Stimulated activated CD4-positive, alpha-beta T cell treated with anti-CD3 and anti-CD28 coated beads, Interleukin-4, amount 100 ng/mL, for 1 hour (primary cell): ENCODE data around the gene GNAI2.
"Not testable (repeated sequence)": the region's sequence is repeated elsewhere in the genome, so short reads cannot be mapped to it uniquely, and the experiment has no call there.

Source experiments
- DNase-seq: peaks from one replicate; pipeline ENCODE4 v3.0.0-alpha.2; 2020

Gene GNAI2

DNA sequence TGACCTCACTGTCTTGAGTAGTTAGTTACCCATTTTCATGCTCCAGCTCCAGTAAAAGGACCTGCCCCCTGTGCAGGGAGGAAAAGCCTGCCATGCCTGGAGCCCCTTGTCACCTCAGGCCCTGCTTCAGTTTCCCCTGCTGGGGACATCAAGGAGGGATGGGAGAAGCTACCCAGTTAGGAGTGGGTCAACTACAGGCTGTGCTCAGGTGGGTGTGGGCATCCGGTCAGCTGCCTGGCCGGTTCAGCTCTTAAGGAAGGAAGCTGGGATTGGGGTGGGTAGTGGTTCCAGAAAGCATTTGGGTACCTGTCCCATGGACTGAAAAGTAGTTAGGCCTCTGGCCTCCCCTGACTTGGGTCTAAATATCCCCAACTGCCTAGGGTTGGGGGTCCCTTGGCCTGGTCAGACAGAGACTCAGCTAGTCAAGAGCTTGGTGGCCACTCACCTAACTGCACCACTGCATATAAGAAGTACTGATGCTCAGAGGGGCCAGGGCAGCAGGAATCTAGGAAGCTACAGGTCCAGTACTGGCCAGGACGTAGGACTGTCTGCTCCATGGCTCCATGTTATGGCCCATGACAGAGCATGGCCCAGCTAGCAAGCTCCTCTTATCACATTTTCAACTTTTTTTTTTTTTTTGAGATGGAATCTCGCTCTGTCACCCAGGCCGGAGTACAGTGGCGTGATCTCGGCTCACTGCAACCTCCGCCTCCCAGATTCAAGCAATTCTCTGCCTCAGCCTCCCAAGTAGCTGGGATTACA, 43.4 kb downstream of the GNAI2 start:
- DNase-seq, result no peak

DNA sequence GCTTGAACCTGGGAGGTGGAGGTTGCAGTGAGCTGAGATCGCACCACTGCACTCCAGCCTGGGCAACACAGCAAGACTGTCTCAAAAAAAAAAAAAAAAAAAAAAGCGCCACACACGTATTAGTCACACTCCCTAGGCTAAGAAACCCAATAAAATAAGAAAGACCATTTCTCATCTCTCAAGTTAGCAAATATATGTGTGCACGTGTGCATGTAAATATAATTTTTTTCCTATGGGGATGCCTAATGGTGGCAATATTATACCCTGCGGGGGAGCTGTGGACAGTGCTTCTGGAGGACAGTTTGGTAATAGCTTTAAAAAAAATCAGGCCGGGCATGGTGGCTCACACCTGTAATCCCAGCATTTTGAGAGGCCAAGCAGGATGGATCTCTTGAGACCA, 48.1 kb downstream of the GNAI2 start:
- not testable (repeated sequence) for DNase-seq

DNA sequence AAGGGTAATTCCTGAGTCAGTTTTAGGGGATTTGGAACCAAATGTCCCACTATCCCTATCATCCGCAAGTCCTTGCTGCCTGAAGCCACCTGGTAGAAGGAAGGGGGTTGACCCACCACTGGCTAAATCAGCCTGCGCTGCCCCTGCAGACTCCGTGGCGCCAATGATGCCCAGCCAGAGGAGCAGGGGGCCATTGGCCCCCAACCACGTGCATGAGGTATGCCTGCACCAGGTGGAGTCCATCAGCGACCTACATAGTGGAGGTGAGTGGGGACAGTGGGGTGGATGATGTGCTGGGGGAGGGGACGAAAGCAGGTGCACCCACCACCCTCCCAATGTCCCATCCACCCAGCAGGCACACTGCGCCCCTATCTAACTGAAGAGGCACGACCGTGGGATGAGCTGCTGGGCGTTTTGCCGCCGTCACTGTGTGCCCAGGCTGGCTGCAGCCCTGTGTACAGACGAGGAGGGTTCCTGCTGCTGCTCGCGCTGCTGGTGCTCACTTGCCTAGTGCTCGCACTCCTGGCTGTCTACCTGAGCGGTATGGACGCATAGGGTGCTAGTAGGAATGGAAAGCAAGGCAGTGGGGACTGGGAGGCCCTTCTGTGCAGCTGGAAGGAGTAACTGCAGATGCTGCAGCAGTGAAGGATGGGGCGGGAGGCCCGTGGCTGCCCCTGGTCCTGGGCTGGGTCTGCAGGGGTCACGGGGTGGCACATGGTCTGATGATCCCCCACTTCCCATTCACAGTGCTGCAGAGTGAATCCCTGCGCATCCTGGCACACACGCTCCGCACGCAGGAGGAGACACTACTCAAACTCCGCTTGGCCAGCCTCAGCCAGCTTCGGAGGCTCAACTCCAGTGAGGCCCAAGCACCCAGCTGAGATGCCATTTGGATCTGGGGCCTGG, 50.6 kb downstream of the GNAI2 start:
- DNase-seq, result no peak

DNA sequence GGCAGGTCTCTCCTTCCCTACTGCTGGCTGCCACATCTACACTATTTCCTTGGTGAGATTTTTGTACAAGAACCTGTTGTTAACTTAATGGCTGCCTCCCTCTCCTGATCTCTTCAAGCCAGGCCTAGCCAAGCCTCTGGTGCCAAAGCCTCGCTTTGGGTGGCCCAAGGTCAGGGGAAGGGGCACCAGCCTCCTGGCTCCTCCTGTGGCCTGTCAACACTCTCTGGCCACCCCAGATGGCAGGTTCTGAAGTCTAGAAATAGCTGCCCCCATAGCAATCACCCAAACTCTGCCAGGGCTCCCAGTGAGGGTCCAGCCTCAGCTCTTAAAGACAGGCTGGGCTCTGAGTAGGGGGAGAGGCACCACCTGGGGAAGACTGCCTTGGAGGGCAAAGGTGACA, 51.3 kb downstream of the GNAI2 start:
- DNase-seq, result no peak

DNA sequence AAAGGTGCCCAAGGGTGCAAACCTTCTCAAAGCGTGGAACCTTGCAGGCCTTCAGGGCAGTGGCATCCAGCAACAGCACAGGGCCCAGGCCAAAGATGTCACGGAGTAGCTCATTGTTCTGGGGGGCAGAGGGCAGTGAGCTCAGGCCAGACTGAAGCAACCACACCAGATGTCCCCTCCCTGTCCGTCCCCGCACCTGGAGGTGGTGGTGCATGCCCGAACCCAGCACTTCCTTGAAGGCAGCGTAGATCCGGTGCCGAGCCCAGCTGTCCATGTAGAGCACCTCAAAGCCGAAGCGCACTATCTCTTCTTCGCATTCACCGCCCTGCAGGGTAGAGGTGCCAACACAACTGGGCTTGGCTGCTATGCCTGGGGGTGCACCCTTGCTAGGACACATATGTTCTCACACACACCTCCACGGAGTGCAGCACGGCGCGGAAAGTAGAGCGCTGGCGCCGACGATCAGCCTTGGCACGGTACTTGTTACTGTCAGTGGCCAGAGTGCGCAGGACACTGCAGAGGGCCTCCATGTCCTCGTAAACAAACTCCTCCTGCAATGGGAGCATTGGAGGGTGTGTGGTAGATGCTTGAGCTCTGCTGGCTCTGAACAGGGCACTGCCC, 52.5 kb downstream of the GNAI2 start:
- no peak for DNase-seq

DNA sequence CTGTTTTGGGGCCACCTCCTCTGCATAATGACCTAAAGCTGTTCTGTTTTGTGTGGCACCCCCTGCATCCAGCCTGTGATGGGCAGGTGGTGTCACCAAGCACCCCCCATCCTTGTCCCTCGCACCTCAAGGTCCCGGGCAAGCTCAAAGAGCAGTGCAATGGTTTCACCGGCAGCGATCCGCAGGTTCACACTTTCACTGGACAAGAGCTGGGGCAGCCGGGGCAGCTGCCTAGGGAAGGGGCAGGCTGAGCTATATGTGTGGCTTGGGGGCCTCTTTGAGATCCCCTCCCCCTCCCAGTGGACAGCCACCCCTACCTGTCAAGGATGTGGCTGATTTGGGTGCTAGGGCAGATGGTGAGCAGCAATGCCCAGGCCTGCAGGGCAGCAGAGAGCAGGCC, 53.1 kb downstream of the GNAI2 start:
- DNase-seq, result no peak

DNA sequence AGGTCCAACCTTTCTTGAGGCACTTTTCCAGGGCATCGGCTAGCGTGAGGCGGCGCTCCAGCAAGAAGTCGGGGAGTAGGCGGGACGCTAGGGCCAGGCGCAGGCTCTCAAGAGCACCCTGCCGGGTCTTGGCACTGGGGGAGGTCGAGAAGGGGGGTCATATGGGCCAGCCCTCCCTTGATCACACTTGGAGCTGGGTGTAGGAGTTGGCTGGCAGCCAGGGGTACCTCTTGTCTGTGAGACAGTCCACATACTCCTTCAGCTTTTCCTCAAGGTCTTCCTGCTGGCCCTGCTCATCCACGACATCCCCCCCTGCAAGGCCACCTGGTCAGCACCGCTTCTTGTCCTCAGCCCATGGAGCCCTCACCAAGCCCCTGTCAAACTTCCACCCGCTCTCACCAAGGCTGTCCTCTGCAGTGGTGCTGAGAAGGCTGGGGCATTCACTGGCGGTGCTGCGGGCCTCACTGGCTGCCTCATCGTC, 54.2 kb downstream of the GNAI2 start:
- DNase-seq, result no peak

DNA sequence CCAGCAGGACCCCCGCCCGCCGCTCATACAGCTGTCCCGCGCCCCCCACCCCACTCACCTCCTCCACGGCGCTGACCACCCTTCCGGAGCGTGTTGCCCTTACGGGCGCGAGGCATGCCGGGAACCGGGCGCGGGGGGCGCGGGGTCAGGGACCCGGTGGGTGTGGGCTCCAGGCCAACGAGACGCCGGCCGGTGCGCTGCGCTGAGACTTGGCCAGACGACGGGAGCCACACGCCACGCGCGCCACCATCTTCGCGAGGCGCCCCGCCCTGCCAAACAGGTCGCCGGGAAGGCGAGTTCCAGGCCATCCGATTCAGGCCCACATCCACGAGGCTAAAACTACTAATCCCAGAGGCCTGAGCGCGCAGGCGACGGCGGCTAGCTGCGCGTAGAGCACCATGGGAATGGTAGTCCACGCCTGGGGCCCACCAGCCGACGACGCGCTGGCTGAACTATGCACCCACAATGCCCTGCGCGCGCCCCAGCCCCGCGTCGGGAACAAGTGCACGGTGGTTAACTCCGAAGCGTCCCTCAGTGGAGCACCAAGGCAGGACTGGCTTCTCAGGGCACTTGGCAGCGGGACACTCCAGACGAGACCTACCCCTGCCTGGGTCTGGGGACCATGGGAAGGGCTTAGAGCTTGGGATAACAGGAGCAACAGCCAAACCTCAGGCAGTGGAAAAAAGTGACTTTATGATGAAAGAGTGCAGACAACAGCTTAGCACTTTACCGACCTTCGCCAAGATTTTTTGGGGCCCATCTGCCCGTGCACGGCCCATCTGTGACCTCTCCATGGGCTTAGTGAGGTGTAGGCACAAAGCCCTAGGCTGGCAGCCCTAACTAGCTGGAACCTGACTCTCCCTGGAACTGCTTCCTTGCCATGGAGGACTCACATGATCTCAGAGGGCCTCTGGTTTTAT, 56.4 kb downstream of the GNAI2 start, which contains the start of gene IFRD2:
Gene IFRD2, minus strand, starts transcription at position 271 of the 920 bp plus-strand sequence. Its CDS starts 155 bp downstream, at position 116.
- peak; percentile 94 for DNase-seq

DNA sequence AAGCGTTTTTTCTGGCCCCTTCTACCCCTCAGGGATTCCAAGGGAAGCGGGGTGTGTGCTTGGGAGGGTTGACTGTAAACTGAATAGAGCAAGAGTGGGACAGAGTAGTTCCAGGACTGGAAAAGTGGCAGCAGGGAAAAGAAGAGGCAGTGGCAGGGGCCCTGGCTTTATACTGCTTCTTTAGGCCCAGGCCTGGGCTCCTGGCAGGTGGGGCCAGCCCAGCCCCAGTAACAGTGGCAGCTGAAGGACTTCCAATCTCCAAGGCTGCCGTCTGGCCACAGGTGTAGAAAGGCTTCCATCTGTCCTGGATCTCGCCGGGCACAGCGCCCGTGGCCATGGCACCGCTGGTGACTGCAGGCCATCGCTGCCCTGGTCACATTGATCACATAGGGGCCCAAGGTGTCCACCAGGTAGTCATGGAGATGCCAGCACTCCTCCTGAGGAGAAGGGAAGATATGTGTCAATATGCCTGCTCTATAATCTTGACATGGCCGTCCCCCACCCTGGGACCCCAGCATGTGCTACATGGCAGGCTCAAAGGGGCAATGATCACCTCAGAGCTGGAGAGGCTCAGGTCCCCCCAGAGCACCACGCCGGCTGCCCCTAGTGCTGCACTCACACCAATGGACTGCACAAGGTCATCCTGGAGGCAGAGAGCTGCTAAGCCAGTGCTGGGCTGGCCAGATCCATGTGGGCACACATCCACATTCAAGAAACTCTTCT, 57.2 kb downstream of the GNAI2 start:
- no peak for DNase-seq

DNA sequence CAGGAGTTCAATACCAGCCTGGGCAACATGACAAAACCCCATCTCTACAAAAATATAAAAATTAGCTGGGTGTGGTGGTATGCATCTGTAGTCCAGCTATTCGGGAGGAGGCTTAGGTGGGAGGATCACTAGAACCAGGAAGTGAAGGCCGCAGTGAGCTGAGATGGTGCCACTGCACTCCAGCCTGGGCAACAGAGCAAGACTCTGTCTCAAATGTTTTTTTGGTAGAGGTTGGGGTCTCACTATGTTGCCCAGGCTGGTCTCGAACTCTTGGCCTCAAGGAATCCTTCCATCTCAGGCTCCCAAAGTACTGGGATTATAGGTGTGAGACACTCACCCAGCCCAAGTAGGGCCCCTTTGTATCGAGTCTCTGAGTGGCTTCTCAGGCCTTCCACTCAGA, 58.1 kb downstream of the GNAI2 start:
- DNase-seq, result no peak

DNA sequence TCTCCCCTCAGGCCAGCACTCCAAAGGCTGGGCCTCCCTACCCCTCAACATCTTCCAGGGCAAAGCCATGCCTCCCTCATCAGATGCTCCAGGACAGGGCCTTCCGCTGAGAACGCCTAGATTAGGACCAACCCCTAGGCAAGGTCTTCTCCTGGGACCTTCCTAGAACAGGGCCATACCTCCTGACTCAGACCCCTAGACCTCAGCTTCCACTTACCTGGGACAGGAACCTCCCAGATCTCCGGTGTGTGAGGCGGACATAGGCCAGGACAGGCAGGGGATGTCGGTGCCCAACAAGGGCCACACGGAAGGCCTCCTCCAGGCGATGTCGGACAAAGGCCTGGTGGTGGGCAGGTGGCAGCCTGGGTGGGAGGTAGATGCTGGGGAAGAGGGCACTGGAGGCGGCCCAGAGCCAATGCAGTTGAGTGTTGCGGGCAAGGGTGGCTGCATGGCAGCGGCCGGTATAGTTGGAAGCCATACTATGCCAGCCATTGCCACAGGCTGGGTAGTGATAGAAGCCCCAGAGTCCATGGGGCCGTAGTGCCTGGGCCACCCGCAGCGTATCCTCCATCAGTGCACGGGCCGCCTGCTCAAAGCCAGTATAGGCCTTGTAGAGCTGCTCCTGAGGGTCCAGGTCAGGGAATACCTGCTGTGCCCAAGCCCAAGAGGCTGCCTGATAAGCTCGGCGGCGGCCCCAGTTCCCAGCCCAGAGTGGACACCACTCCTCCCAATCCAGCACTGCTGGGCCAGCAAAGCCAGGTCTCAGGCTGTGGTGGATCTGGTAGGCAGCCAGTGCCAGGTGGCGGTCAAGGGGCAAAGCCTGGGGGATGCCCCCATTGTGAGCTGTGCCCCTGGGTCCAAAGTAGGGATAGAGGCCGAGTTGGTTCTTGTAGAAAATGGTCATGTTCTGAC, 58.7 kb downstream of the GNAI2 start:
- no peak for DNase-seq

DNA sequence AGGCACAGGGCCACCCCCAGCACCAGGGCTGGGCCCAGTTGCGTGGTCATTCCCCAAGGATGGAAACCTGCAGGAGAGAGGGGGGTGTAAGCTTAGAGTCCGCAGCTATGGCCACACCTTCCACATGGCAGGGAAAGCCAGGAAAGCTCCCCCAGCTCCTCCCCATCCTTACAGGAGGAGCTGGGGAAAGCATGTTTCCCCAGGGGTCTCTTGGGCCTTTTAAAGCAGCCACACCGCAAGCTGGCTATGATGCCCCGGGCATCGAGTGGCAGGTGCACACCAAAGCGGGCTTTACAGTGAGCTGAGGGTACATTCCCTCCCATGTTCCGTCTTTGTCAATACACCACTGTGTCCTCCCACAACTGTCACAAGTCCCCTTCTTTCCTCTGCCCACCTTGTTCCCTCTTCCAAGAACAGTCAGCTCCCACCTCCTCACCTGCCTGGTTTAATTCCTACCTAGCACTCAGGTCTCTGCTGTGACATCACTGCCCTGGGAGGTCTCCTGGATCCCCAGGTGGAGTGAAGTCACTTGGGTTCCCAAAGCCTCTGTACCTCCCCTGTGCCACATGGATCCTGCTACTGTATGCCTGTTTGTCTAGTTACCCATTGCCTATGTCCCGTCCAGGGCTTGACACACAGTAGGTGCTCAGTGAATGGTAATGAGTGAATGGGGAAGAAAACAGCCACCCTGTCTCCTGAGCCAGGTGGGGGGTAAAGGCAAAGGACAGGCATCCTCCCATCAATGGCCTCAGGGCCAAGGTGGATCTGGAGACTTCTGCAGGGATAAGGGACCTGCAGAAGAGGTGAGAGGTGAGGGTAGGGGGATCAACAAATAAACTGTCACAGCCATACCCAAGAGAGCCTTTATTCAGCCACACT, 59.8 kb downstream of the GNAI2 start:
- no peak for DNase-seq

DNA sequence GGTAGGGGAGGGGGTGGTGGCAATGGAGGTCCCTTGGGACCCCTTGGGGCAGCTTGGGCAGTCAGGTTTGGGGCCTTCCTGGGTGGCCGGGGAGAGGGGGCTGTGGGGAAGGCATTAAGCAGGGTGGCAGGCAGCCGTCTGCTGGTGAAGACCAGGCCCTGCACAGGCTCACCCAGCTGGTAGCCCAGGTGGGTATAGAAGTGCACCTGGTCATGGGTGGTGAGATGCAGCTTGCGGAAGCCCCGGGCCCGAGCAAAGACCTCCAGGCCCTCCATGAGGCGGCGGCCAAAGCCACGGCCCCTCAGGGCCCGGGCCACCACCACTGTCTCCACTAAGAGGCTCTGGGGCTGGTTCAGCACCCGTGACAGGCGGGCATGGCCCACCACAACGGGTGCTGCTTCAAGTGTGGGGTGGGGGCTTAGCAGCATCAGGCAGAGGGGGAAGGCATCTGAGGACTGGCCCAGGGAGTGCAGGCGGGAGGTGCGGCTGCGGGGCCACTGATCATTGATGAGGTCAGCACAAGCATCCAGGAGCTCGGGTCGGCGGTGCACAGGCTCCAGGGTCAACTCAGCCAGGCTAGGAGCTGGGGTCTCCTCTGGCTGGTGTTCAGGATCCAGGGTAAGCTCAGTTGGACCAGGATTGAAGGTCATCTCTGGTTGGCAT, 60.8 kb downstream of the GNAI2 start:
- DNase-seq, result no peak

DNA sequence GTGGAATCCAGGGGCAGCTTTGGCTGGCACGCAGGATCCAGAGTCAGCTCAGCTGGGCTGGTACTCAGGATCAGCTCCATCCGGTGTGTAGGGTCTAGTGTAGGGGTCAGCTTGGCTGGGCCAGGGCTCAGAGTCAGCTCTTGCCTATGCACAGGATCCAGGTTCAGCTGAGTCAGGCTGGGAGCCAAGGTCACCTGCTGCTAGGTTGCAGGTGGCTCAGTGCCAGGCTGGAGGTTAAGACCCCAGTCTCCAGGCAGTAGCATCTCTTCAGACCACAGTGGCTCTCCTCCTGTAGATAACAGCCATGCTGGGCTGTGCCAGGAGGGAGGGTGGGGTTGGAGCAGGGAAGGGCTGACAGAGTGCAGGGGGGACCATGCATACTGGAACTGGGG, 61.4 kb downstream of the GNAI2 start:
- DNase-seq, result no peak

DNA sequence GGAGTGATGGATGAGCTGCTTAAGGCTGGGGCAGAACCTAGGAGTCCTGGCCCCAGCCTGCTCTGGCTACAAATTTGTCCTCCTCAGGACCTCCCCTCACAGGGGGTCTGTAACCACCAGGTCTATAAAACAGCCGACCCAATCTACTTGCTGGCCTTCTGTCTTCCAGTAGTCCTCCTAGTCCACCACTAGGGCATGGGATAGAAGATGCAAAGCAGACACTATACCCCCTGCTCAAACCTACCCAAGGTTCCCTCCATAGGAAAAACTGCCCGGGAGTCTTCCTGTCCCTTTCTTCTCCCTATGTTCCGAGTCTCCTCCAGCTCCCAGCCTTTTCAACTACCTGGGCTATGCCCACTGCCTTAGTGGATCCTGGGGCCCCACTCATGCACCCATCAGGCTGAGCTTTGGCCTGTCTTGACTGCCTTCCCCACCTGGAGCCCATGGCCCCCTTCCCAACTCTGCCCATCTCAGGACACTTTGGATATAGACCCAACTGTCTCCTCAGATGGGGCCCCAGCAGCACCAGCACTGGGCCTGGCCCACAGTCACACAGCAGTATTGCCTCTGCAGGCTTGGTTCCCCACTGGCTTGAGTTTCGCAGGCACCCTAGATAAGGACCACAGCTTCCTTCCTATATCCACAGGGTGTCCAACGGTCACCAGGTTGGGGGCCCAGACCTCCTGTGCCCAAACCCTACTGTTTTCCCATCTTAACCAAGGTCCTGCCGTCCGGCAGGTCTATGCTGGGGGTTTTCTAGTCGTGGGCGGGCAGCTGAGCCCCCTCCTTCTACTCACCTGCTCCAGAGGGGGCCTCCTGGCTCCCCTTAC, 62.1 kb downstream of the GNAI2 start:
- no peak for DNase-seq

DNA sequence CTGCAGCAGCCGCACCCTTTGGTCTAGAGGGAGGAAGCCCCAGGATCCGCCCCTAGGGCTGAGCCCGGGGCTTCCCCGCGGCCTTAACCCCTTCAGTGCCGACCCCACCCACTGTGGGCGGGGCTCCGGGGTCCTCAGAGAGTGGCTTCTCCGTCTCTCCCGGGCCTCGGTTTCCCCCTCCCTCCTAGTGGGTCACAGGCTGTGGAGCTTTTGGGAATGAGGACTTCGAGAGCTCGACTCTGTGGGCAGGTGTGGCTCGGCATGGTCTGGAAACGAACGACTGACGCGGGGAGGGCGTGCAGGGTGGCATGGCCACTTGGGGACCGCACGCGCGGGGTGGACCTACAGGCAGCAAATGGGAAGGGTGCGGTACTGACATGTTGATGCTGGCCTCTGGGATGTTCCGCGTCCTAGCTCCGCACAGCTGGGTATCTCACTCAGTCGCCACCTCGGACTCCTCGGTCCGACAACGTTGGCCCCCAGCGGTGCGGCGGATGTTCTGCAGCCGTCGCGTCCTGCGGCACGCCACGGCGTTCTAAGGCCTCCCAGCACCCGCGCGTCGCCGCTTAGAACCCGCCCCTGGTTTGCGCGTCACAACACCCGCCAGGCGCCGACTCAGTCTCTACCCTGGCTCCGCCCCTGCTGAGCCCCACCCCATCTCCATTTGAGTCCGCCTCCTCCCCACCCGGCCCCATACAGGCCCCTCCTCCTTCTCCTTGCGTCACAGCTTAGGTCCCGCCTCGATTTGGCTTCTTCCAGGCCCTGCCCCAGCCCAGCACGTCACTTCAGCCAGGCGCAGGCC, 63.0 kb downstream of the GNAI2 start, which contains the start of the genes HYAL3 and NAA80:
Gene HYAL3, minus strand, starts transcription at position 570 of the 802 bp plus-strand sequence. CDS start 3,803 bp downstream, outside the sequence.
Gene NAA80, minus strand, starts transcription at position 570 of the 802 bp plus-strand sequence. CDS start 1,942 bp downstream, outside the sequence.
- DNase-seq, result peak; percentile 98

DNA sequence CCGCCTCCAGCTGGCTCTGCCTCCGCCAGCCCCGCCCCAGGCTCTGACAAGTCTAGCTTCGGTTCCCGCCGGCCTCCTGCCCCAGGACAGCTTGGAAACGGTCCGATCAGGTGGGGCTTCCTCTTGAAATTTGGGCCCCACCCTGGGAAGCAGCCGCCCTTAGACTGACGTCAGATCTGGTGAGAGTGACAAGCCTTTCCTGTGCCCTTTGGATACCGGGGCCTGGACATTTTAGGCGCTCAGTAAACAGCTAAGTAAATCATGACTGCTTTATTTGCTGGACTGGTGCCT, 63.6 kb downstream of the GNAI2 start:
- DNase-seq, result no peak
